Brain microvascular endothelial cell (primary cell): ENCODE results near the gene MEX3C.
A peak's percentile ranks its signal among the peaks of the same experiment; 100 is the strongest.

ENCODE experiments used
- DNase-seq: peaks from one replicate; pipeline ENCODE4 v3.0.0-alpha.2; 2020
- H3K27ac ChIP-seq: fragments of 250-450 bp; sonication (Bioruptor Pico); 2 replicates; pipeline ENCODE4 v1.5.1; 2020; ENCODE audit warnings: mild to moderate bottlenecking, moderate library complexity
- H3K27me3 ChIP-seq: fragments of 250-450 bp; sonication (Bioruptor Pico); replicated peaks from 2 replicates; pipeline ENCODE4 v1.5.1; 2020; ENCODE audit warnings: mild to moderate bottlenecking
- H3K36me3 ChIP-seq: fragments of 250-450 bp; sonication (Bioruptor Pico); replicated peaks from 2 replicates; pipeline ENCODE4 v1.5.1; 2020; ENCODE audit warnings: mild to moderate bottlenecking
- H3K4me3 ChIP-seq: 2 replicates; pipeline ENCODE4 v1.5.1; 2011; ENCODE audit warnings: low read depth, mild to moderate bottlenecking, control low read depth, low read length, moderate library complexity
- CTCF ChIP-seq: IDR thresholded peaks from 2 replicates; pipeline ENCODE4 v1.5.1; 2011; ENCODE audit warnings: low read depth, mild to moderate bottlenecking, moderate library complexity, low read length, control low read depth, inconsistent platforms; ENCODE audit errors: missing control alignments
- in situ Hi-C: cut with HindIII; loops from 2 replicates; pipeline ENCODE4 v1.10.0; 2017; ENCODE audit warnings: low sequenced_read_pairs, low pct_ligation_motif_present

The MEX3C gene

GRCh38 chr18:51229328-51229727 lies 31.8 kb upstream of the MEX3C start:
- no peak overlapping the region for H3K27ac ChIP-seq
- H3K4me3 ChIP-seq = no peak overlapping the region
- H3K36me3 ChIP-seq = no peaks in the 10 kb centered on the region
- H3K27me3 ChIP-seq = no peaks in the 10 kb centered on the region
- in situ Hi-C loops = no loop called here
- DNase-seq = no peak
- no peak for TF ChIP-seq CTCF

- Histone ChIP-seq H3K27me3 (no peaks in the 10 kb centered on the region), H3K4me3 (no peak overlapping the region), H3K36me3 (no peaks in the 10 kb centered on the region), H3K27ac (no peak overlapping the region)
- DNase-seq = no peak
- no peak for TF ChIP-seq CTCF
- in situ Hi-C loops = no loop called here
Observed at GRCh38 chr18:51227660-51228059, 30.2 kb upstream of the MEX3C start.

- in situ Hi-C loops = no loop called here
- Histone ChIP-seq H3K4me3 (no peak overlapping the region), H3K27ac (no peak overlapping the region), H3K27me3 (no peaks in the 10 kb centered on the region), H3K36me3 (no peaks in the 10 kb centered on the region)
- TF ChIP-seq CTCF = no peak
- DNase-seq = no peak
Observed at GRCh38 chr18:51226587-51227350, 29.3 kb upstream of the MEX3C start.

GRCh38 chr18:51226068-51226467 lies 28.6 kb upstream of the MEX3C start:
- Histone ChIP-seq H3K27me3 (no peaks in the 10 kb centered on the region), H3K4me3 (no peak overlapping the region), H3K36me3 (no peaks in the 10 kb centered on the region), H3K27ac (no peak overlapping the region)
- no peak for TF ChIP-seq CTCF
- in situ Hi-C loops = no loop called here
- no peak for DNase-seq

- Histone ChIP-seq H3K27me3 (no peaks in the 10 kb centered on the region), H3K36me3 (no peaks in the 10 kb centered on the region), H3K27ac (no peak overlapping the region), H3K4me3 (no peak overlapping the region)
- in situ Hi-C loops = no loop called here
- no peak for DNase-seq
- TF ChIP-seq CTCF = no peak
Observed at GRCh38 chr18:51212606-51213005, 15.1 kb upstream of the MEX3C start.

GRCh38 chr18:51211552-51211951 lies 14.1 kb upstream of the MEX3C start:
- in situ Hi-C loops = no loop called here
- Histone ChIP-seq H3K27ac (peak overlapping the region; percentile 4), H3K27me3 (no peaks in the 10 kb centered on the region), H3K4me3 (no peak overlapping the region), H3K36me3 (no peaks in the 10 kb centered on the region)
- no peak for TF ChIP-seq CTCF
- DNase-seq = peak; percentile 86
